Transverse colon (tissue), 4 donors: Measurements from ENCODE around the gene DIPK1B. TPM values are rescaled to one million over a fixed set of nuclear protein-coding genes. Genes with fewer than 3 reads are reported as not detected.
"Not testable (repeated sequence)": the region's sequence is repeated elsewhere in the genome, so short reads cannot be mapped to it uniquely, and the experiment has no call there.

Experiments
- DNase-seq: peaks from one replicate; pipeline ENCODE4 v3.0.0-alpha.2; 2019
- H3K27ac ChIP-seq, 4 donors: fragments of 200-600 bp; sonication (generic); 2 replicates each; pipeline ENCODE4 v1.5.1; 2016 to 2018; ENCODE audit warnings: inconsistent platforms in 4 of 4
- H3K27me3 ChIP-seq: fragments of 200-600 bp; sonication (generic); 2 replicates; pipeline ENCODE4 v1.5.1; 2017; ENCODE audit warnings: inconsistent platforms
- H3K36me3 ChIP-seq, 4 donors: fragments of 200-600 bp; sonication (generic); 2 replicates each; pipeline ENCODE4 v1.5.1; 2017 to 2019; ENCODE audit warnings: inconsistent platforms in 4 of 4
- H3K4me1 ChIP-seq, 4 donors: fragments of 200-600 bp; sonication (generic); 2 replicates each; pipeline ENCODE4 v1.5.1; 2017 to 2020; ENCODE audit warnings: inconsistent platforms in 4 of 4
- H3K4me3 ChIP-seq, 4 donors: fragments of 200-600 bp; sonication (generic); 1 replicate in 1 of 4; 2 replicates in 3 of 4; pipeline versions ENCODE4 v1.5.1 to v1.6.1; 2017 to 2019; ENCODE audit warnings: inconsistent platforms in 4 of 4
- H3K9me3 ChIP-seq, 2 donors: fragments of 200-600 bp; sonication (generic); 2 replicates each; pipeline ENCODE4 v1.5.1; 2017 to 2019; ENCODE audit warnings: inconsistent platforms in 2 of 2
- CTCF ChIP-seq, 5 experiments: fragments of 200-600 bp in 3 of 5; fragments of 450-650 bp in 2 of 5; sonication (generic) in 3 of 5; IDR thresholded peaks; 1 replicate in 2 of 5; 2 replicates in 3 of 5; pipeline ENCODE4 v1.5.1; 2016 to 2017; ENCODE audit warnings: antibody characterized with exemption in 5 of 5, inconsistent platforms in 3 of 5, mild to moderate bottlenecking in 2 of 5, moderate library complexity in 1 of 5
- EP300 ChIP-seq: sonication (generic); formaldehyde crosslinking; IDR thresholded peaks from one replicate; pipeline ENCODE4 v1.6.1; 2017; ENCODE audit warnings: antibody characterized with exemption, low read depth
- POLR2A ChIP-seq: fragments of 450-650 bp; IDR thresholded peaks from one replicate; pipeline ENCODE4 v1.6.1; 2016; ENCODE audit warnings: antibody characterized with exemption, mild to moderate bottlenecking, moderate library complexity
- POLR2AphosphoS5 ChIP-seq, 3 donors: sonication (generic); formaldehyde crosslinking; IDR thresholded peaks; one replicate each; pipeline ENCODE4 v1.6.1; 2016; ENCODE audit warnings: antibody characterized with exemption in 3 of 3
- WGBS, 2 donors: methylation state at CpG; one replicate each; pipeline ENCODE4 v1.1.5; 2018; ENCODE audit warnings: low coverage in 1 of 2; 5-methylcytosine and 5-hydroxymethylcytosine counted together
- in situ Hi-C, 4 donors: fragments of 200-750 bp; cut with MboI; loops; one replicate each; pipeline versions ENCODE4 v1.15.0 to v1.15.1; 2017; ENCODE audit warnings: low sequenced_read_pairs in 3 of 4, low pct_ligation_motif_present in 1 of 4, low pct_unique_long_range_greater_than_20kb in 1 of 4
- intact Hi-C: fragments of 100-400 bp; cut with DNase I; formaldehyde crosslinking; loops from one replicate; pipeline ENCODE4 v1.15.1; 2023; ENCODE audit warnings: low total_unique reads
- total RNA-seq, 4 donors: library from RNA; depleted of rRNA; stranded (reverse); fragments of >200 nt; gene quantifications; one replicate each; pipeline ENCODE4 v1.1.0, GENCODE V29; 2016

Gene DIPK1B
- total RNA-seq, 4 donors from 2014 or later: 3.5 to 12.3 (median 3.9) TPM

DNA sequence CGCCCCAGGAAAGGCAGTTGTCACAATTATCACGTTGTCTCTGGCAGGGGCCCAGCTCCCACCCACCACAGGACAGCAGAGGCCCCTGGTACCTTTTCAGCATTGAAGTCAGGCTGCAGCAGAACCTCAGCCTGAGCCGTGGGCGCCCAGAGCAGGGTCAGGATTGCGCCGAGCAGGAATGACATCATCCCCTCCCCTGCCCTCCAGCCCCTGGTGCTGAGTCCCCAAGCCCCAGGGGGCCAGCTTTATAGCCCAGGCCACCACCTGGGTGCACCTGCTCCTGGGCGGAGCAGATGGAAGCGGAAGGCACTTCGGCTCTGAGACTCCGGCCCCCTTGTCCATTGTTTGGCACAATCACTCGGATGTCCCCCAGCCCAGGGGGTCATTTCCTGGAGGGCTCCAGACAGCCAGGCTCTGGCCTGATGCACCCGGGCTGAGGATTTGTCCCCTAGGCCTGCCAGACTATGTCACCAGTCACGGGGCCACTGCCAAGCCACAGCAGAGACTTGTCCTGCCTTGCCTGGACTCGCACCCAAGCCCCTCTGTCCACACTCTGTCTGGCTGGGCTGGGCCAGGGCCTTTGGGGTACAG lies 52.0 kb downstream of the DIPK1B start, which contains the start of gene LCN15:
TSS of gene LCN15 (minus strand) at position 218 of the 591 bp plus-strand sequence. CDS start at position 188, 30 bp downstream.
- Histone ChIP-seq H3K27me3 (peaks cover 68% of the 10 kb centered on the region), H3K4me1 (peaks cover 0 to 8% (median 5%) of the 10 kb centered on the region in 4 donors), H3K36me3 (no peaks in the 10 kb centered on the region), H3K4me3 (no peak within 1 kb of the TSS), H3K27ac (no peak within 1 kb of the TSS), H3K9me3 (no peaks in the 10 kb centered on the region)
- in situ Hi-C loops (no loop called here), intact Hi-C loops (no loop called here)
- TF ChIP-seq EP300: no peak
- TF ChIP-seq CTCF (IDR thresholded peaks at IDR 0.05): no peak
- TF ChIP-seq POLR2AphosphoS5 (IDR thresholded peaks at IDR 0.05): no peak
- no peak for TF ChIP-seq POLR2A
- 55% methylated on average over 14 of the region's 14 CpGs; no CpG with 5 or more reads in 1 of the 2 donors for WGBS, 2 donors
- no peak for DNase-seq

- no peak for DNase-seq
- in situ Hi-C loops: no loop called here
- Histone ChIP-seq H3K4me3 (no peak overlapping the region), H3K36me3 (no peaks in the 10 kb centered on the region), H3K27ac (no peak overlapping the region), H3K9me3 (no peaks in the 10 kb centered on the region), H3K4me1 (peaks cover 0 to 11% (median 6%) of the 10 kb centered on the region in 4 donors), H3K27me3 (peaks cover 63% of the 10 kb centered on the region)
- intact Hi-C loops: no loop called here
- TF ChIP-seq EP300 (no peak), POLR2A (no peak), POLR2AphosphoS5 (IDR thresholded peaks at IDR 0.05) (no peak), CTCF (IDR thresholded peaks at IDR 0.05) (no peak)
- 49% methylated on average over 9 of the region's 14 CpGs; no CpG with 5 or more reads in 1 of the 2 donors for WGBS, 2 donors
Observed at GRCh38 chr9:136765041-136765440, 52.7 kb downstream of the DIPK1B start.

GRCh38 chr9:136765745-136766409 lies 53.5 kb downstream of the DIPK1B start:
- H3K27me3 ChIP-seq: peaks cover 61% of the 10 kb centered on the region
- WGBS, 2 donors: 49 to 59% methylated on average over 7 to 14 of the region's 14 CpGs
- in situ Hi-C loops, intact Hi-C loops, H3K9me3 ChIP-seq, H3K27ac ChIP-seq, DNase-seq, H3K4me3 ChIP-seq, H3K36me3 ChIP-seq: not testable (repeated sequence)
- peaks cover 0 to 11% (median 6%) of the 10 kb centered on the region in 4 donors for H3K4me1 ChIP-seq

DNA sequence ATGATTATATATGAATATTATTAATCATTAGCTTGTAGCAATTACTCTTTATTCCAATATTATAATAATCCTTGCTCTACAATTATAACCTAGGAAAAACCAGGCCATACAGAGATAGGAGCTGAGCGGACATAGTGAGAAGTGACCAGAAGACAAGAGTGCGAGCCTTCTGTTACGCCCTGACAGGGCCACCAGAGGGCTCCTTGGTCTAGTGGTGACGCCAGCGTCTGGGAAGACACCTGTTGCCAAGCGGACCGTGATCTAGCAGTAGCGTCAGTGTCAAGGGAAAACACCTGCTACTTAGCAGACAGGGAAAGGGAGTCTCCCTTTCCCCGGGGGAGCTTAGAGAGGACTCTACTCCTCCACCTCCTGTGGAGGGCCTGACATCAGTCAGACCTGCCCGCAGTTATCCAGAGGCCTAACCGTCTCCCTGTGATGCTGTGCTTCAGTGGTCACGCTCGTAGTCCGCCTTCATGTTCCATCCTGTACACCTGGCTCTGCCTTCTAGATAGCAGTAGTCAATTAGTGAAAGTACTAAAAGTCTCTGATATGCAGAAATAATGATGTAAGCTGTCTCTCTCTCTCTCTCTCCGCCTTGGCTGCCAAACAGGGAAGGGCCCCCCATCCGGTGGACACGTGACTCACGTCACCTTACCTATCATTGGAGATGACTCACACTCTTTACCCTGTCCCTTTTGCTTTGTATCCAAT lies 54.2 kb downstream of the DIPK1B start:
- H3K27ac ChIP-seq, in situ Hi-C loops, H3K36me3 ChIP-seq, intact Hi-C loops, H3K4me3 ChIP-seq, H3K9me3 ChIP-seq: not testable (repeated sequence)
- peak; percentile 74 for DNase-seq
- peak in 4 of 5 experiments; percentile 30 to 48 (median 39) for TF ChIP-seq CTCF (IDR thresholded peaks at IDR 0.05)
- 24 to 80% methylated on average over 1 to 18 of the region's 18 CpGs for WGBS, 2 donors
- peaks cover 0 to 11% (median 6%) of the 10 kb centered on the region in 4 donors for H3K4me1 ChIP-seq
- H3K27me3 ChIP-seq: peaks cover 61% of the 10 kb centered on the region
